GM21576 (cell line): ENCODE data around the gene SRGAP2B.
"Not testable (repeated sequence)": the region's sequence is repeated elsewhere in the genome, so short reads cannot be mapped to it uniquely, and the experiment has no call there.

Source experiments
- ATAC-seq: cut with Tn5 transposase; IDR thresholded peaks from one replicate; pipeline ENCODE4 v1.9.1; 2021; ENCODE audit warnings: mild to moderate bottlenecking, moderate library complexity; ENCODE audit not compliant: unreplicated experiment

SRGAP2B gene

DNA sequence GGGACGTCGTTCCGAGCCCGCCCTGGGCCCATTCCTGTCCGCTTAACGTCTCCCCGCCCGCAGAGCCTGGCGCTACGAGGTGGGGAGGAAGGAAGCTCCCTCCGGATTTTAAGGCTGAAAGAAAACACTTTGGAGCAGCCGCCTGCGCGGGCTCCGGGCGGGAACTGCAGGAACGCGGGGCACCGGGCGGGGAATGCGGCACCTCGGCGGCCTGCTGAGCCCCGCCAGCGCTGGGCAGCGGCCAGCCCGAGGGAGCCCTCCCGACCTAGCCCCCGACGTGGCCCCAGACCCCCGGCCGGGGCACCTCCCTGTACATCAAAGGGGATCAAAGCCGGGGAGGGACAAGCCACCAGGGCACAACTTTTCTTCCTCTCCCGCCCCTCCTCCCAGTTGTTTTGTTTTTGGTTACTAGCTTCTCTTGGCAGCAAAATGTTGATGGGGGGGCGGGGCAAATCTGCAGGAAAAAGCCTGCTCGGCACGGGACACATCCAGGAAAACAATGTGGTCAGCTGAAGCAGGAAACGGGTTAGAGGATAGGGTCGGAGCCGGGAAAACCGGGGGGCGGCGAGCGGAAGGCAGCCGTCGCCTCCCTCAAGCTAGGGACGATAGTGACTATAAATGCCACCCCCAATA is 1.5 kb downstream of the SRGAP2B start:
- ATAC-seq, result not testable (repeated sequence)

GRCh38 chr1:145082483-145083255 is 12.5 kb downstream of the SRGAP2B start:
- not testable (repeated sequence) for ATAC-seq

DNA sequence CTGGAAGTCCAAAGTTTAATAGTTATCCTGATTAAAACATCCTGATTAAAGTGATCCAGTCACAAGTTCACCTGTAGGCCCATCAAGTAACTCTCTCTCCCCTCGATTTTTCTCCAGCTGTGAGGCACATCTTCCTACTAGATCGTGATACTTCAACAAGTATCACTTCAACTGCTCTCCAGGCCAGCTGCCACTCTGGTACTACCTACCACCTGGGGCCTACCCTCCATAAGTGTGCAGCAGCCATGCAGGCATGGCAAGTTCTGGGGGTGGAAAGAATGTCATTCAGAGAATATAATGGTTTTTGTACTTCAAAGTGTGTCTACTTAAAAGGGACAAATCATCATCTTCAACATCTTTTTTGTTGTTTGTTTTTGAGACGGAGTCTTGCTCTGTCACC is 14.9 kb downstream of the SRGAP2B start:
- not testable (repeated sequence) for ATAC-seq

- ATAC-seq, result not testable (repeated sequence)
Measured at GRCh38 chr1:145079737-145080136, 15.4 kb downstream of the SRGAP2B start.

DNA sequence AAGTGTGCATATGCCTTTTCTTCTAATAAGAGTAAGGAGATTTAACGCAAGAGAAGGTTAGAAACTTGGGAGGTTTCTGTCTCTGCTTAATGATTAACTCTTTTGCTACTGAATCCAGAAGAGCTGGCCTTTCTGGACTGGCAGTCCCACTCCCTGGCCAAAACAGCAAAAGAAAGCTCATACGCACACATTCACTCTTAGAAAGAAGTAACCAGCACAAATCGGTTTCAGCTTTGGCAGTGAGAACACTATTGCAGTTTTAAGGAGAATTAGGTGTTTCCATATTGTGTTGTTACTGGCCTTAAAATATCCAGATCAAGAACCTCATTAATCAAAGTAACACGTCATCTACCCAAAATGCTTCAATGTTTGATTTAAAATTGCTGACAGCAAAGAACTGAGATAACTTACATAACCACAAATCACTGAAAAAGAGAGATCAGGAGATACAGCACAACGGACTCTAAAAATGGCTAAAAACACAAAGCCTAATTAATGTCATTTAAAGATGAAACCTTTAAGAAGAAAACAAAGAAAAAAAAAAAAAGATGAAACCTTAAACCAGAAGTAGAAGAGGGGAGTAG is 16.2 kb downstream of the SRGAP2B start:
- not testable (repeated sequence) for ATAC-seq

GRCh38 chr1:145077872-145078786 is 17.0 kb downstream of the SRGAP2B start:
- not testable (repeated sequence) for ATAC-seq

DNA sequence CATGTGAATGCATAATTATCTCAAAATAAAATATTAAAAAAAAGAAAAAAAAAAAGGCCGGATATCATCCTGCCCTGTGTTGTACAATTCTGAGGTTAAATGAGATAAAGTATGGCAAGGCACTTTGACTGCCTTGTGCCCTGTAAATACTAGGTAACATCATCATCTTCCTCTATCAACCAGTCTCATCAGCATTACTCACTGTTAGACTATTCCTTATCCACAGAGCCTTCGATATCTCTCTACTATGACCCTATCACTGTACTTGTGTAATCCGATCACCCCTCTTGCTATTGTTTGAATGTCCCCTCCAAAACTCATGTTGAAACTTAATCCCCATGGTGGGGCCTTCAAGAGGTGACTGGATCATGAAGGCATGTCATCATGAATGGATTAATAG is 18.3 kb downstream of the SRGAP2B start:
- ATAC-seq, result not testable (repeated sequence)

- ATAC-seq, result not testable (repeated sequence)
Measured at GRCh38 chr1:145074021-145074559, 21.0 kb downstream of the SRGAP2B start.

DNA sequence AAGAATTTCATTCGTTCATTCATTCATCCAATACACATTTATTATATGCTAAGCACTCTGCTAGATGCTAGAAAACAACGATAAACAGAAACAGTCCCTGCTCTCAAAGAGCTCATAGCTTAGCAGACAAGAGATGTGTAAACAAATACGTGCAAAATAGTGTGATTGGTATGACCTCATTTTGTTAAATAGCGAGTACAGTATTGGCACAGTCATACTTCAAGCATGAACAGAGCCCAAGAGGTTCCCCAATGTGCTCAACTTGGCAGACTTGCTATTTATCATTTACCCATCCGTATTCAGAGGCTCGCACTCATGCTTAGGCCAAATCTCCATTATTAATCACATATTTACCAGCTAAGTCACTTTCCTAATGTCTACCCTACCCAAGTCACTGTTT is 23.6 kb downstream of the SRGAP2B start:
- not testable (repeated sequence) for ATAC-seq

GRCh38 chr1:145066486-145066885 is 28.6 kb downstream of the SRGAP2B start:
- not testable (repeated sequence) for ATAC-seq

GRCh38 chr1:145065194-145065826 is 29.8 kb downstream of the SRGAP2B start:
- ATAC-seq, result not testable (repeated sequence)

DNA sequence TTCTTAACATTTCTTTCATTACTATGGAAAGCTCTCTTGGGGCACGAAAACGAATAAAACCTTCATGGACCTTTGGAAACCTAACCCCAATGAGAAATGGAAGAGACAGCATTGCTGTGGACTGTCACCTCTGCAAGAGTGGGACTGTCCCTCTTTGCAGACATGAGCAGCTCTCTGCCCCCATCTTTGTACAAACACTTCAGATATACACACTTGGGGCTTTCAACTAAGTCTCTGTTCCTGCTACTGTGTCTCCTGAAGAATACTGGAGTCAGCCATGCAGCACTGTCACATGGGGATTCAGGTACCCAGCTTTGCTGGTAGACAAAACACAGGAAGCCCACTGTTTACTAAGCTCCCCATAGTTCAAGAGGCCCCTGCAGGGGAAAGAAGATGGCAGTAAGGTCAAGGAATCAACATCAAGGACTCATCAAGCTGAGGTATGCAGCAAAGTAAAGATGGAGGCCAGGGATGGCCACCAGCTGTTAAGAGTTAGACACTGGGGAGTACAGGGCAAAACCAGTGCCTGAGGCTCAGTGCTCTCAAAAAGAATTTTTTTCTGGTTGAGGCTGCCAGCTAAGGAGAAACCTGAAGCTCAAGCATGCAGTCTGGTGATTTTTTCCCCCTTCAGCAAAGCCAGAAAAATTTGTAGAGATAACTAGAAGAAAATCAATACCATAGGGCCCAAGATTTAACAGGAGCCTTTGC is 31.0 kb downstream of the SRGAP2B start:
- ATAC-seq, result not testable (repeated sequence)

GRCh38 chr1:145063285-145063684 is 31.8 kb downstream of the SRGAP2B start:
- not testable (repeated sequence) for ATAC-seq

DNA sequence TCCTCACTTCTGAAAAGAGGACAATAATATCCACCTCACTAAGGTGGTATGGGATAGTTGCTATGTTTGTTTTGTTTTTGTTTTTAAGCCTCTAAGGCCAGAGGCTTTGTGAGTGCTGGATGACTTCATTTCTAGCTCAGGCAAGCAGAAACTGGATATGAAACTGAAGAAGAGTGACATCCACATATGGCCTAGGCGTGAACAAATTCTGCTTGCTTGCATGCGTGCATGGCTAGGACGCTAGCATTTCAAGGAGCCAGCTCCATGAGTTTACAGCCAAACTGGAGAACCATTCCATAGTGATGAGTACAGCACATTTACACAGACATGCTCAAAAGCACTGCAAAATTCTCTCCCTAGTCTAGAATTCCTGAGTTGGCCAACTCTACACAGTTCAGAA is 36.9 kb downstream of the SRGAP2B start:
- ATAC-seq, result not testable (repeated sequence)

DNA sequence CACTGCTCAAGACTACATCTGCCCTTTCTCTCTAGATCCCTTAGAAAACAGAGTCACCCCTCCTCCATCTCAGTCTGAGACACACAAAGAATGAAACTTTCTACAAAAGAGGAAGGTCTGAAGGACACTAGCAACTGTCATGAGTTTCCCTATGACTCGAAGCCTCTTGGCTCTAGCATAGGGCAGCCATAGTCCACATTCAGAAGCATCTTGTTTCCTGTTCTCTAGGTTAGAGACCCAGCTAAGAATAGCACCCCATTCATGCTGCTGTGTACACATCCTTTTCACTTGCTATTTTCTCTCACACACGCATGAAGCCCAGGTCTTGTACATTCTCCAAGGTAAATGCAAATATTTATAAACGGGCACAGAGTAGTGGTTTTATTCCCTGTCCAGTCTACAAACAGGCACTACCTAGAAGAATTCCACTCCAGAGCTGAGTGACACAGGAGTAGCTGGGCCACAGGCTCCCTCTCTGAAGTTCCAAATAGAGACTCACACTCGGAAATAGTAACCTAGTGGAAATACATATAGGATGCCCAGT is 39.8 kb downstream of the SRGAP2B start:
- peak; percentile 100 for ATAC-seq

- not testable (repeated sequence) for ATAC-seq
Measured at GRCh38 chr1:145053428-145053827, 41.7 kb downstream of the SRGAP2B start.

DNA sequence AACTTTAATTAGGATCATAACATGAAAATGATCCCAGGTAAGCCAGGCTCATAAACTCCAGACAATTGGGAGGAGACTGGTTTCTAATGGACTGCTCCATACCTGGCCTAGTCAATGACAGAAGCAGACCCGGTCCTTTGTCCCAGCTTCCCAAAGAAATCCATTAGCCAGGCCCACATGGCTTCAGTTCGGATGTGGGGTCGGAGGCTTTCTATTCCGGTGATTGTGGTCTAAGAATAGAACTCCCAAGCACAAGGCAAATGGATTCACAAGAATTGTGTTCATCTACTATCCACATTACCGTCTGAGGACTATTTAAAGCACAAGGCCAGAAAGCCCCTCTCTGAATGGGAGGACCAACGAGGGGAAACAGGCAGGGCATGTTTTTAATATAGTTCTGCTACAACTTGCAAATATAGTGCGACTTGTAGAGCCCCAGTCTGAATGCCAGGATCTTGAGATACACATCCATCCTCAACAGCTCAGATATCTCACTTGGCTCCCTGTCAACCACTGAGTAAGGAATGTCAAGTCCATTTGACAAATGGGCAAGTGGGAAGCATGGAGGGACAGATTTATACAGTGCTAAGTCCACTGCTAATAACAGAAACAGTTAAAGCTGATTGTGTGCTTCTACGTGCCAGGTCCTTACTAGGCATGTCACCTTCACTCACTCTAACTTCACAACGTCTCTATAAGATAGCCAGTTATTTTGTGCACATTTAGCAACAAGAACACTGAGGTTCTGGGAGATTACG is 42.9 kb downstream of the SRGAP2B start:
- not testable (repeated sequence) for ATAC-seq

DNA sequence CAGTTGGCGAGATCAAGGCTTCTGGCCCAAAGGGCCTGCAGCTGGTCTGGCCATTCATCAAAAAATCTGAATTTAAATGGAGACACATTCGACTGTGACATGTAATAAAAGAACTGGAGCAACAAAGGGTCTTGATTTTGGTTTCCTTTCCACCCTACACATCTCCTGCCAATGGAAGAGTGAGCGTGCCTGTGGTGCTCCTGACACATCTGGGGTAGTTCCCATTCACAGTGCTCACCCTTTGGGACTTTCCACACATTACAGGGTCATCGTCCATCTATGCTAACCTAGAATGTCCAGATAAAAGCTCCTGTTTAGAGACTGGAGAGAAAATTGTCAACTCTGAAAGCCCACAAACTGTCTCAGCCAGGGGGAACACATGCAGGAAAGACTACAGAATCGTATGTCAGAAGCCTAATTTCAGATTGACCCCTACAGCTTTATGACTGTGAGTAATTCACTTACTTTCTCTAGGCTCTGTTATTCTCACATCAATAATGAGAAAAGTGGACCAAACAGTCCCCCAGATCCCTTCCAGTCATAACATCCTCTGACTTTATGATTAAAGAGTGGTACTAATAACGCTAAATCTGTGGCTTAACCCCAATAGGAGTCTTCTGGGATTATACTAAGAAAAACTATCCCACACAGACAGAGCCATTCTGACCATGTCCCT is 46.8 kb downstream of the SRGAP2B start:
- not testable (repeated sequence) for ATAC-seq
